Activated CD8-positive, alpha-beta memory T cell treated with anti-CD3 and anti-CD28 coated beads, Interleukin-2, amount 50 U/mL, for 4 hours (primary cell): ENCODE data around the gene GPS1.

Experiments used
- DNase-seq: peaks from one replicate; pipeline ENCODE4 v3.0.0-alpha.2; 2020

GPS1 gene

GRCh38 chr17:82061047-82061925, 9.6 kb downstream of the GPS1 start:
- no peak for DNase-seq

GRCh38 chr17:82062076-82062983, 10.6 kb downstream of the GPS1 start:
- DNase-seq, result no peak

GRCh38 chr17:82062984-82063368, 11.3 kb downstream of the GPS1 start:
- DNase-seq, result no peak

- no peak for DNase-seq
Observed at GRCh38 chr17:82063424-82064415, 12.0 kb downstream of the GPS1 start.

GRCh38 chr17:82064433-82065192, 12.9 kb downstream of the GPS1 start:
- no peak for DNase-seq

GRCh38 chr17:82065193-82065637, 13.5 kb downstream of the GPS1 start:
- peak; percentile 51 for DNase-seq

- peak; percentile 72 for DNase-seq
Observed at GRCh38 chr17:82065638-82066303, 14.1 kb downstream of the GPS1 start, which contains the start of gene DUS1L. TSS of gene DUS1L (minus strand) at chr17:82065804. CDS start at chr17:82065059, 745 bp downstream.

GRCh38 chr17:82070611-82071010, 18.9 kb downstream of the GPS1 start:
- DNase-seq, result no peak

- DNase-seq, result no peak
Observed at GRCh38 chr17:82072827-82073226, 21.1 kb downstream of the GPS1 start.

- DNase-seq, result no peak
Observed at GRCh38 chr17:82073446-82073845, 21.7 kb downstream of the GPS1 start.

GRCh38 chr17:82076018-82076784, 24.5 kb downstream of the GPS1 start:
- DNase-seq, result no peak

GRCh38 chr17:82076785-82077591, 25.3 kb downstream of the GPS1 start:
- DNase-seq, result no peak

- DNase-seq, result no peak
Observed at GRCh38 chr17:82077617-82078358, 26.1 kb downstream of the GPS1 start.

GRCh38 chr17:82078433-82078832, 26.7 kb downstream of the GPS1 start:
- DNase-seq, result no peak

GRCh38 chr17:82079001-82079677, 27.4 kb downstream of the GPS1 start:
- DNase-seq, result no peak

- DNase-seq, result no peak
Observed at GRCh38 chr17:82080048-82080788, 28.5 kb downstream of the GPS1 start.
